Esophagus muscularis mucosa (tissue), 3 donors: ENCODE results near the gene ANAPC10.

Source experiments
- POLR2AphosphoS5 ChIP-seq, 2 donors: sonication (generic); formaldehyde crosslinking; IDR thresholded peaks; one replicate each; pipeline ENCODE4 v1.6.1; 2017; ENCODE audit warnings: antibody characterized with exemption in 2 of 2
- TF ChIP-seq, protein P1 (sequence below), 3 experiments: fragments of 200-600 bp in 2 of 3; fragments of 450-650 bp in 1 of 3; sonication (generic) in 2 of 3; IDR thresholded peaks; one replicate each; pipeline ENCODE4 v1.5.1; 2017 to 2019; ENCODE audit warnings: antibody characterized with exemption in 3 of 3, mild to moderate bottlenecking in 2 of 3, moderate library complexity in 1 of 3

- TF ChIP-seq, protein P1, sequence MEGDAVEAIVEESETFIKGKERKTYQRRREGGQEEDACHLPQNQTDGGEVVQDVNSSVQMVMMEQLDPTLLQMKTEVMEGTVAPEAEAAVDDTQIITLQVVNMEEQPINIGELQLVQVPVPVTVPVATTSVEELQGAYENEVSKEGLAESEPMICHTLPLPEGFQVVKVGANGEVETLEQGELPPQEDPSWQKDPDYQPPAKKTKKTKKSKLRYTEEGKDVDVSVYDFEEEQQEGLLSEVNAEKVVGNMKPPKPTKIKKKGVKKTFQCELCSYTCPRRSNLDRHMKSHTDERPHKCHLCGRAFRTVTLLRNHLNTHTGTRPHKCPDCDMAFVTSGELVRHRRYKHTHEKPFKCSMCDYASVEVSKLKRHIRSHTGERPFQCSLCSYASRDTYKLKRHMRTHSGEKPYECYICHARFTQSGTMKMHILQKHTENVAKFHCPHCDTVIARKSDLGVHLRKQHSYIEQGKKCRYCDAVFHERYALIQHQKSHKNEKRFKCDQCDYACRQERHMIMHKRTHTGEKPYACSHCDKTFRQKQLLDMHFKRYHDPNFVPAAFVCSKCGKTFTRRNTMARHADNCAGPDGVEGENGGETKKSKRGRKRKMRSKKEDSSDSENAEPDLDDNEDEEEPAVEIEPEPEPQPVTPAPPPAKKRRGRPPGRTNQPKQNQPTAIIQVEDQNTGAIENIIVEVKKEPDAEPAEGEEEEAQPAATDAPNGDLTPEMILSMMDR (IDR thresholded peaks at IDR 0.05): no peak
- no peak for TF ChIP-seq POLR2AphosphoS5 (IDR thresholded peaks at IDR 0.05)
Observed at GRCh38 chr4:144975718-144976117, 122.3 kb downstream of the ANAPC10 start.
